HG03342 (cell line): Measurements from ENCODE around the gene NBEAL1.
"Not testable (repeated sequence)": the region's sequence is repeated elsewhere in the genome, so short reads cannot be mapped to it uniquely, and the experiment has no call there.

Experiments used
- ATAC-seq: cut with Tn5 transposase; IDR thresholded peaks from one replicate; pipeline ENCODE4 v1.9.1; 2021; ENCODE audit warnings: mild to moderate bottlenecking, moderate library complexity; ENCODE audit not compliant: unreplicated experiment

NBEAL1 gene

GRCh38 chr2:203105996-203106395 is 91.3 kb downstream of the NBEAL1 start:
- no peak for ATAC-seq

- not testable (repeated sequence) for ATAC-seq
Observed at GRCh38 chr2:203110496-203110895, 95.8 kb downstream of the NBEAL1 start.

- ATAC-seq, result no peak
Observed at GRCh38 chr2:203112342-203112741, 97.7 kb downstream of the NBEAL1 start.

GRCh38 chr2:203115201-203115700 is 100.6 kb downstream of the NBEAL1 start:
- not testable (repeated sequence) for ATAC-seq

- ATAC-seq, result no peak
Observed at GRCh38 chr2:203122317-203122986, 107.8 kb downstream of the NBEAL1 start.

- ATAC-seq, result no peak
Observed at GRCh38 chr2:203126996-203127395, 112.3 kb downstream of the NBEAL1 start.

GRCh38 chr2:203135105-203135504 is 120.4 kb downstream of the NBEAL1 start:
- ATAC-seq, result no peak

GRCh38 chr2:203143391-203143790 is 128.7 kb downstream of the NBEAL1 start:
- ATAC-seq, result no peak

- ATAC-seq, result no peak
Observed at GRCh38 chr2:203149194-203149593, 134.5 kb downstream of the NBEAL1 start.

GRCh38 chr2:203155406-203155805 is 140.7 kb downstream of the NBEAL1 start:
- ATAC-seq, result no peak

- ATAC-seq, result not testable (repeated sequence)
Observed at GRCh38 chr2:203162722-203163121, 148.0 kb downstream of the NBEAL1 start.

- no peak for ATAC-seq
Observed at GRCh38 chr2:203164311-203164935, 149.7 kb downstream of the NBEAL1 start.

GRCh38 chr2:203167751-203168150 is 153.1 kb downstream of the NBEAL1 start:
- ATAC-seq, result no peak

- no peak for ATAC-seq
Observed at GRCh38 chr2:203170502-203170901, 155.8 kb downstream of the NBEAL1 start.

- no peak for ATAC-seq
Observed at GRCh38 chr2:203175371-203175770, 160.7 kb downstream of the NBEAL1 start.

- ATAC-seq, result no peak
Observed at GRCh38 chr2:203177361-203177760, 162.7 kb downstream of the NBEAL1 start.

GRCh38 chr2:203185864-203186263 is 171.2 kb downstream of the NBEAL1 start:
- no peak for ATAC-seq

- not testable (repeated sequence) for ATAC-seq
Observed at GRCh38 chr2:203190547-203190946, 175.9 kb downstream of the NBEAL1 start.

- ATAC-seq, result not testable (repeated sequence)
Observed at GRCh38 chr2:203191026-203191425, 176.4 kb downstream of the NBEAL1 start.

- no peak for ATAC-seq
Observed at GRCh38 chr2:203191961-203192360, 177.3 kb downstream of the NBEAL1 start.

- no peak for ATAC-seq
Observed at GRCh38 chr2:203195331-203196036, 180.8 kb downstream of the NBEAL1 start.

- ATAC-seq, result no peak
Observed at GRCh38 chr2:203200866-203201265, 186.2 kb downstream of the NBEAL1 start.
